ENCODE results near the gene FAM200C.

DNA sequence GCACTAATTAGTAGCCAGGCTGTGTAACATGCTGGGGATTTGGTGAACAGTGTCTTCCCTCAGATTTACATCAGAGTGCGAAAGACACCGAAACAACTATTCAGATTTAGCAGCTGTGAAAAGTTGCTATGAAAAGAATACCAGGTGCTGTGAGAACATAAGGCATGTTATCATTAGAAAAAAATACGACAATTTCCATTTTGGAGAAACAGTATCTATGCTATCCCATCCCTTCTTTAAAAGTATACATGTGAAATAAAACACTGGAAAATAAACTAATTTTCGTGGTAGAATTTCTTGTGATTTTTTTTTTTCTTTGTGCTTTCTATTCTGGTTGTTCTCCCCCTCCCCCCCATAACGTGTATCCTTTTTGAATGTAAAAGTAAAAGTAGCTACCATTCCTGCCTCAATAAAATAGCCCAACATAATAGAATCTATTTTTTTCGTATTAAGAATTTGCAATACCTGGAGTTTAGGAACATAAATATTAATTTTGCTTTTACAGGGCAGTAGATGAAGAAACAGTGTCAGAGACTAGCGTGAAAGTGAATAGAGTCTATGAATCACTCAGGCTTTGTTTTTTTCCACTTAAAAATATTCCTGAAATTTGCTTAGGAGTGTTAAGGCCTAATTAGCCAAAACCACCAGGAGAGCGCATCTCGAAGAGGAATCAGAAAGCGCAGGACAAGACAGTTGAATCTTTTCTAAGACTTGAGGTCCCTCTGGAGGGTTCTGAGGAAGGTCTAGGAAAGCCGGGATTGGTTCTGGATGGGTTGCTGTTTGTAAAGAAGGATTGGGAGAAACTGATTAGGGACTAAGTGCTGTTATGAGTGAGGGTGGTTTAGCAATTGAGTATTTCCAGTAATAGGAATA, 19.8 kb upstream of the FAM200C start:
- TF ChIP-seq SUZ12 (IDR thresholded peaks at IDR 0.05) (no peak), LEF1 (IDR thresholded peaks at IDR 0.05; ENCODE audit: borderline replicate concordance) (no peak), ELF4 (IDR thresholded peaks at IDR 0.05) (no peak), SP1 (IDR thresholded peaks at IDR 0.05) (no peak), BHLHE40 (IDR thresholded peaks at IDR 0.05; ENCODE audit: borderline replicate concordance) (no peak), FOXA1 (IDR thresholded peaks at IDR 0.05) (no peak), FOXM1 (IDR thresholded peaks at IDR 0.05; ENCODE audit: borderline replicate concordance) (no peak), TARDBP (IDR thresholded peaks at IDR 0.05) (no peak)
